Measurements from ENCODE around the gene MYO1B. TPM values are rescaled to one million over a fixed set of nuclear protein-coding genes. Genes with fewer than 3 reads are reported as not detected.
"Not testable (repeated sequence)": the region's sequence is repeated elsewhere in the genome, so short reads cannot be mapped to it uniquely, and the experiment has no call there.

Gene MYO1B
- total RNA-seq, 1 experiment from 2014 or later, result 58.5 TPM

DNA sequence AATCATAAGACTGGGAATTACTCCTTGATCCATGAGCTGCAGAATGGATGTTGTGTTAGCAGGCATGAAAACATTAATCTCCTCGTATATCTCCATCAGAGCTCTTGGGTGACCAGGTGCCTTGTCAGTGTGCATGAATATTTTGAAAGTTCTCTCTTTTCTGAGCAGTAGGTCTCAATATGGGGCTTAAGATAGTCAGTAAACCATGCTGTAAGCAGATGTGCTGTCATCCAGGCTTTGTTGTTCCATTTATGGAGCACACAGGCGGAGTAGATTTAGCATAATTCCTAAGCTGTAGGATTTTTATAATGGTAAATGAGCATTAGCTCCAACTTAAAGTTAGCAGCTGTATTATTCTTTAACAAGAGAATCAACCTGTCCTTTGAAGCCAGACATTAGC is 160.3 kb downstream of the MYO1B start:
- no peak for DNase-seq (ENCODE audit: low spot score)

DNA sequence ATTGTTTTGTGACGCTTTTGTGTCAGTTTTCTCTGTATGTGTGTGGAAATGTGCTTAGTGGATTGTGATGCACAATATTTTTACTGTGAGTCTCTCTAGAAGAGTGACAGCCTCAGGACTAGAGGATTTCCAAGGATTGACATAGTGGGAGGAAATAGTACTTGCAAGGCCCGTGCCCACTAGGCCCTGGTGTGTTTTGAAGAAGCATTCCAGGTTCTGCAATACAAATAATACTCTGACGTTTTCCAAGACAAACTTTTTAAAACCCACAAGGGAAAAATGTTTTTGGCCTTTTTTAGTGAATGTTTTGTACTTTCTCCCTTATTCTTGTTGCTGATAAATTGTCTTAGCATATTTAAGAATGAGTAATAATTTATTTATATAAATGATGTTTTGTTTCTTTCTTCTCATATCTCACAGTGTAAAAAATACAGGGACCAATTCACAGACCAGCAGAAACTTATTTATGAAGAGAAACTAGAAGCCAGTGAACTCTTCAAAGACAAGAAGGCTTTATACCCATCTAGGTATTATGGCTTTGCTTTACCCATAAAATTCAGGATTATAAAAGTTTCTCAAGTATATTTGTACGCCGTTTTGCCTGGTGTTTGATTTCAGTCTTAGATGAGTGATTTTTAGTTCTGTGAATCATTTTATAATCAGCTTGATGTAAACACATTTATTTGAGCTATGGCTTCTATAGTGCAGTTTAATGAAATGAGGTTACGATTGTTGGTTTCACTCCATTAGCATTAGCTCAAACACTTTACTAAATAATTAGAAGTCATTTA is 165.6 kb downstream of the MYO1B start:
- DNase-seq (ENCODE audit: low spot score), result no peak

DNA sequence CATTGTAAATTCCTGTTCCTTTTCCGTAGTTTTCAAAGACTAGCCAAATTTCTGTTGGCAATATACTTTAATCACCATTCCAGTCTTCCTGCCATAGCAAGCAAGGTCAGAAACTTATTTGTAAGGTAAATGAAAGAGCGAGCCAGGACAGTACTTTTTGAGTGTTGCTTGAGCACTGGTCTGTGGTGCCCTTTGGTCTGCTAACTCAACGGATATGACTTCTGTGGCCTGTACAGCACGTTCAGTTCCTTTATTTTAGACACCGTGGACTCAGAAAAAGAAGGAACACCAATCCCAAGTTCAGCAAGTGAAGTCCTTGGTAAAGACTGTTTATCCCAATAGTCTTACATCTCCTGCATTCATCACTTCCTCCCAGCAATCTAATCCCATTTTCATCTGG is 166.3 kb downstream of the MYO1B start:
- DNase-seq (ENCODE audit: low spot score), result no peak

DNA sequence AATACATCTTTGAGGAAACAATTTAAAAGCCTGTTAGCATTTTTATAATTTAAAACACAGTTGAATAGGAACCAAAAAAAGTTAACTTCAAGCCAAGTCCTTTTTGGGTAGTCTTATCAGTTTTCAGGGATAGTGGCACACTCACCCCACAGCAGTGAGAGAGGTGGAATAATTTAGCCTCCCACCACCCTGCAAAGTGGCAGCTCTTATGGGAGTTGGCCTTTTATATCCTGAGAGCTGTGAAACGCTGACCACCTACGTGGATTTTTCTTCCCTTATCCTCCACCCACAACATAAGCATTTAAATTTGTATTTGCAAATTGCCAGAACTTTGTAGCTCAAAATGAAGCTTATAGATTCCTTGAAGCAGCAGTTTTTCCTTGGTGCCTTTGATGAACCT is 167.1 kb downstream of the MYO1B start:
- DNase-seq (ENCODE audit: low spot score), result no peak

DNA sequence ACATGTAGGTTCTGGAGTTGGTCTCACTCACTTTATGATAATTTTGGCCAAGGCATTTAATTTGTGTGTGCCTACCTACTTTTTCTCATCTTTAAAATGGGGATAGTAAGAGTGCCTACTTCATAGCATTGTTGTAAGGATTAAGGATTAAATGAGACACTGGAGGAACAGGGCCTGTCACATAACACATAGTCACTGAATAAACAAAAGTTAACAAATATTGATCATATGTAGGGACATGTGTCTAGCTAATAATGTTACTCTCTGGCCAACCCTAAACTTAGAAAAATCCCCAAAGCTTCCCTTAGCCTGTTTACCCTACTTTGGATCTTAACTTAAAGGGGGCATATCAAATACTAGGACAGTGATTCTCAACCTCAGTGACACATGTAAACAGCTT is 169.9 kb downstream of the MYO1B start:
- DNase-seq (ENCODE audit: low spot score), result no peak

DNA sequence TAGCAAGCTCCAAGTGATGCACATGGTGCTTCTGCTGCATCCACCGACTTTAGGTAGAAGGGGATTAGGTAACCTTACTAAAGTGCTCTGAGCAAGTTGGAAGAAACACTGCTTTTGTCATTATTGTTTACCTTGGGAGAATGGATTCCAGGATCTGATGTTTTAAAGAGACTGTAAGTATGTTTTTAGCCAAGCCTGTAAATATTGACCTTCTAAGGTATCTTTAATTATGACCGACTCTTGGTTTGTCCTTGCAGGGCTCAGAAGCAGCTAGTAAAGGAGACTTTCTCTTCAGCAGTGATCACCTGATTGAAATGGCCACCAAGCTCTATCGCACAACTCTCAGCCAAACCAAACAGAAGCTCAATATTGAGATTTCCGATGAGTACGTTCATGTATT is 170.7 kb downstream of the MYO1B start:
- no peak for DNase-seq (ENCODE audit: low spot score)

DNA sequence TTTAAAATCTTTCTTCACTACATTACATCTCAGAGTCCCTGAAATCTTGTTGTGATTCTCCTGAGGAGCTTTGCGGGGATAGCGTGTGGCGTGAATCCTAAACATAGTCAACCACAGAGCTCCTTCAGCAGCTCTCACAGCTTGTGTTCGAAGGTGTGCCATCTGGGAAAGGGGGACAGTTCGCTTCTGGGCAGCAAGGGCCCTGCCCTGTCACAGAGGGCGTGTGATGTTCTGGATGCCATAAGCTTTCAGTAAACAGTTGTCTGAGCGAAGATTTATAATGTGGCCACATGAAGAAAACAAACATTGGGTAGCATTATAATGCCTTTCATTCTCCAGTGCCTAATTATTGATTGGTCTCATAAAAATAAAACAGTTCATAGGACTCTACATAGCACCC is 172.5 kb downstream of the MYO1B start:
- DNase-seq (ENCODE audit: low spot score), result no peak

DNA sequence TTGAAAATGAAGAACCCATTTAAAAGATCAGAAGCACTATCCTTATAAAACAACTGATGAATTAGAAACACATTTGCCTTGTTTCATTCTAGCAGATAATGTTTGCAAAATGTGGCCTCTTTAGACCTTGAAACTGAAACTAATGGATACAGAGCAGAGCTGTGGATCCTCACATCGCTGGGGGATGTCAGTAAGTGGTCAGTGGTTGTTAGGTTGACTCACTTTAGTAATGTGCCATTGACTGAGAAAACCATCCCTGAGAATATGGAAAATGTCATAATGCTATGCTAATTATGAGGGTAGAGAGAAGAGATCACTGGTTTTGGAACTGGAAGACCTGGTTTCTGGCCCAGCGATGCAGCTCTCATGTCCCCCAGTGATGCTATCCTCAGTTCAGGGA is 176.7 kb downstream of the MYO1B start:
- no peak for DNase-seq (ENCODE audit: low spot score)

DNA sequence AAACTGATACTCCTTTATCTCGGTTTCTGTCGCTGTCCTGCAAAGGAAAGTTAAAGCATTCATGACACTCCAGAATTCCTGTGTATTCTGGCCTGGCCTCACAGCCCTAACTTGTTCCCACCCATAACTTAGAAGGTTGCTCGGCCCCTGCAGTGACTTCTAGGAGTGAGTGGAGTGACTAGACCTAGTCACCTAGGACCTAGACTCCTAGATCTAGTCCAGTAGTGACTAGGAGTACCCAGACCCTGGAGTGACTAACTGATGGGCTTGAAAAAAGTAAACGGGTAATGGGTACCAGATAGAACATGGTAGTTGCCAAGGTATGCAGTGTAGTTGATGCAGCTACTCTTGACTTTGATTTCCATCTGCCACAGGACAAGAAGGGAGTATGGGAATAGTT is 181.8 kb downstream of the MYO1B start:
- no peak for DNase-seq (ENCODE audit: low spot score)

DNA sequence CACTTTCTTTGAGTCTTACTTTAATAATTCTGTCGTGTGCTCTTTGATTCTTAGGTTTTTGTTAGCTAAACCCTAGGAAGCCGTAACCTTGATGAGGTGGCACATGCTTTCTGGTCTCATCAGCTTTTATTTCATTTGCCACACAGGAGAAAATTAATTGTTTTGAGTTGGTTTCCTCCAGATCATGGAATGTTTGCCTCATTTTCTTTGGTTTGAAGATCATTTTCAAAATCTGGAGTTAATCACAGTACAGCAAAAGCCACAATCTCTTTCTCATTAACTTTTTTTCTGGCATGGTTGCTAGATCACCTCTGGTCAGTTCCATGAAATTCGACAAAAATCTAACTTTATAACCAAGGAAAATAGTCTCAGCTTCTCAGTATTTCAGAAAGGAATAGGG is 182.9 kb downstream of the MYO1B start:
- no peak for DNase-seq (ENCODE audit: low spot score)

DNA sequence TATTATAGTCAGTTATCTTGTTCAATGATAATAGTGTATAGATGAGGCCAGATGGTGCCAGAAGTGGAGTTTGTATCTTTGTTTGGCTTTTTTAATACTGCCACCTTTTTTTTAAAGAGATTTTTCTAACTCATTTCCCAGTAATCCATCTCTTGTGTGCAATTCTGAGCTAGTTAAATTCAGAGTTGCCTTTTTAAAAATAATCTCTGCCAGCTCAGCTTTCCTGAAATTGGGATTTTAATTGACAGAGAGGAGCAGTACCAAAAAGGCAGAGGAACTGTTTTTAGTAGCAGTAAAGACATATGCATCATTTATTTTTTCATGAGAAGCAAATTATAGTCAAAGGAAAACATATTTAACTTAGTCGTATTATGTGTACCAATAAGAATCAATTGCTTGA is 185.3 kb downstream of the MYO1B start:
- DNase-seq (ENCODE audit: low spot score), result no peak

DNA sequence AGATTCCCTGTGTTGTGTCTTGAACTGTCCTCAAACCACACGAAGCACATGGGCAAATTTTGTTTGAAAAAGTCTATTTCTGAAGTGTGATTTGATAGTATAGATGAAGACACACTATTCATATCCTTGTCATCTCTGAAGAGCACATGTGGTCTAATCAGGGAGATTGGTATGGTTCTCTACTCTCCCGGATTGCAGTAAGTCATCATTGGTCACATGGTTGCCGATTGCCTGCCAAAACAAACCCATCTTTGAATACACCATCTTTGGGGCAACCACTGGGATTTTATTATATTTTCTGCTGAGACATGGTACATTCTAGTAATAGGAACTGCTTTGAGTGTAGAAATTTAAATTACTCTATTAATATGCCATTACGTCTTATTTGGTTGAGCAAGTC is 186.9 kb downstream of the MYO1B start:
- DNase-seq (ENCODE audit: low spot score), result no peak

DNA sequence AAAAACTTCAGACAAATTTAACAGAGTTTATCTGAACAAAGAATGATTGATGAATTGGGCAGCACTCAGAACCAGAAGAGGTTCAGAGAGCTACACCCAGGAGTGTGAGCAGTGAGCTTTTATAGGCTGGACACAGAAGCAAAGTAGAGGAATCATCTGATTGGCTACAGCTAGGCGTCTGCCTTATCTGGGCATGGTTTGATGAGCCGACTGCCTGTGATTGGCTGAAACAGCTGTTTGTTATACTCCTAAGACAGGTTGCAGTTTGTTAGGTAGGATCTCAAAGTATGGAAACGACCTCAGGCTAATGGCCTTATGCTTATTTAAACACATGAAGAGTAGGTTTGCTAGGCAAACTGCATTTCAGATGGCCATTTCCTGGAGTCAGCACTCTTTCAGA is 188.9 kb downstream of the MYO1B start:
- DNase-seq (ENCODE audit: low spot score), result no peak

DNA sequence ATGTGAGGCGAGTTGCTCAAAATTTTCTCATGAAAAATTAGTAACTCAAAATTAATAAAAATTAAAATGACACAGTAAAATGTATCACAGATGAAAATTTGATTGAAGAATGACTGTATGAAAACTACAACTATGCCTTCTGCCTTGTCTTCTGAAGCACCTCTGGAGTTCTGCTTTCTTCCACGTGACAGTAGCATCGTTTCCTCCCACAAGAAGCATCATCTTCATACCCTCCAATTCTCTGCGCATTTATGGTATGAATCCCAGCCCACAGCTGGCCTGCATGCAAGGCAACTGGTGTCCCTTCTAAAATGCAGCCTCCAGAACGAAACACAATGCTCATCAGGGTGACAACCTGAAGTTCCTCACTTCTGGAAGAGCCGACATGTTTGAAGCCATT is 189.9 kb downstream of the MYO1B start:
- DNase-seq (ENCODE audit: low spot score), result no peak

DNA sequence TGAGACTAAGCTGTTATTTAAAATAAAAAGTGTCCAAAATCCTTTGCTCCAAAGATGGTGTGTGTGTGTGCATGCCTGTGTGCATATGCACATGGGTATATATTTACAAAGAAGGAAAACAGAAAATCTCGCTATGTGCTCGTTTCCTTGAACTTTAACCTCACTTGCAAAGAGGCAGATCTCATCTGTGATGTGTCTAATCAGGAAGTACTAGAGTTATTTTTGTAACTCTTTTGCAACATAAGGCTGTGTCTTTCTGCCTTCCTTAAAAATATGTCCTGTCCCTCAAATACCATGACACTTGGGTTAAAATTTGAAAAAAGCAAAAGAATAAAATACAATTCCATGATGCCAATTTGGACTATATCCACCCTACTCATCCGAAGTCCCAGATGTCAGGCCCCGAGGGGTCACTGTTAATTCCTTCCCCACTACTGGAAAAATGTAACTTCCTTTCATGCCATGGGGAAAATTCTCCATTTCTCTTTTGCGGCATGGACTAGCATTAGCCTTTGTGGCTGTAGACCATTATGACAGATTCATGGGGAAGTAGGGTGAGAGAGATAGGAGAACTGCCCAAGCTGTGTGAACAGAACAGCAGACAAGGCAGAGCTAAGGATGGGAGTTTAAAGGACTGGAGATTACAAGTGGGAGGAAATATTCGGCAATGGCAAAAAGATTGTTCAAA is 191.3 kb downstream of the MYO1B start:
- no peak for DNase-seq (ENCODE audit: low spot score)

DNA sequence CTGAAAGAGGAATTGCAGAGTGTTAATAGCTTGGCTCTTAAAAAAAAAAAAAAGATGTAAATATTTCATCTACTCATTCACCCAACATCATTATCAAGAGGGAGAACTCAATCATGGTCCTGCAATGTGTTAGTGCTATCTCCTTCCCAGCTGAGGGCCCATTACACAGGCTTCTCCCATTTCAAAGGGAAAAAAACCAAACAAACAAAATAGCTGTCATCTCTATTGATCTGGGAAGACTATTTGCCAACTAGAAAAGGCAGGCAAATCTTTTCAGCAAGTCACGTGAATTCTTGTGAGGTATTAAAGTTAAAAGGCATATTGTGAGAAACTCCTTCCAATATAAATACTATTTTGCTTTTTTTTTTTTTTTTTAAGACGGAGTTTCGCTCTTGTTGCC is 194.3 kb downstream of the MYO1B start:
- no peak for DNase-seq (ENCODE audit: low spot score)

DNA sequence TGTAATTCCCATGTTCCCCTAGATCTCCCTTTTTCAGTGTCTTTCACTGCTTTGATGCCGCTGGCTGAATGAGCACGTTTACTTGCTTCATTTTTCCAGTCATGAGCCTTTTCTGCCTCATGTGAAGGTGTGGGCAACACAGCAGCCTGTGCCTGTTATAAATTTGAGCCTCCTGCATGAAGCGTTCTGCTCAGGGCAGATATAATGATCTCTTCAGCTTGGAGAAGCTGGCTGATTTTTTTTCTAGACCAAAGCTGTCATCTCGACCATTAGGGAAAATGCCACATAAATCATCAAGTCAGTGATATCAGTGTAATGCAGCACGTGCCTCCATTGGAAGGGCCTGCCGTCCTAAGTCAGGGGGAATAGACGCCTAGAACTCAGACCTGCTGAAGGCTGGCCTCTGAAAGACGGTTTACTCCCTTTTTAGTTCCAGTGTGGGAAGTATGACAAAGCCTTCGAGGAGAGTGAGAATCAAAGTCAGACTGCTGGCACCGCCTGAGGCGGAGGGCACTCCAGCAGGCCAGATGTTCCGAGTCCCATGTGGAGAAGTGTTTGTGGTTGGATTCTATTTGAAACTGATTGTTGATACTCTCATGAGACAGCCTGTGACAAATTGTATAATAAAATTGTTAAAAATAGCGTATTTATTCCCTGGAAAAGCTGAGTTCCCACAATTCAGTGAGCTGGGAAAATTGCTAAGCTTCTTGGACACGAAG is 196.5 kb downstream of the MYO1B start:
- DNase-seq (ENCODE audit: low spot score), result no peak

DNA sequence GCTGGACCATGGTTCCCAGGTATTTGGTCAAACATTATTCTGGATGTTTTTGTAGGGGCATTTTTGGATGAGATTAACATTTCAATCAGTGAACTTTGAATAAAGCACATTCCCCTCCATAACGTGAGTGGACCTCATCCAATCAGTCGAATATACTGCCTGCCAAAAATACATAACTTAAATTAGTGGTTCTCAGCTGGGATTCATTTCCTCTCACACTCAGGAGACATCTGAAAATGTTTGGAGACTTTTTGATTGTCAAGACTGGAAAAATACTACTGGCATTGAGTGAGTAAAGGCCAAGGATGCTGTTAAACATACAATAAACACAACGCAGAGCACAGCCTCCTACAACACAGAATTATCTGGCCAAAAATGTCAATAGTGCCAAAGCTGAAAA is 198.2 kb downstream of the MYO1B start:
- DNase-seq (ENCODE audit: low spot score), result no peak

DNA sequence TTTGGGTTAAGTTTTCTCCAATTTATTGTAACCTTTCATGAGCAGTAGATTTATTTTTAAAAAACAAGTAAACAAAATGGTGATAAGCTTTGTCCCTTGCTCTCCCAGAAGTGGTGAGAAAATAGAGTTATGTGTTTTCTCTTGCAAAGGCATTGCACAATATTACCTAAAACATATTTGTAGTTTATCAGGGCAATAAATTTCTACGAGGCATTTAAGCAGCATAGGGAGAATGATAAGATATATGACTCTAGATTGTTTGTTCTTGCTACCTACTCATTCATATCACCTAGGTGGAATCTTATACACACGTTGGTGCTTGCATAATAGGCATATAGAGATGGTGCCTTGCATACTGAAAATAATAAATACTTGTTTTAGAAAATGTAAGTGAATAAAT is 201.7 kb downstream of the MYO1B start:
- DNase-seq (ENCODE audit: low spot score), result no peak

DNA sequence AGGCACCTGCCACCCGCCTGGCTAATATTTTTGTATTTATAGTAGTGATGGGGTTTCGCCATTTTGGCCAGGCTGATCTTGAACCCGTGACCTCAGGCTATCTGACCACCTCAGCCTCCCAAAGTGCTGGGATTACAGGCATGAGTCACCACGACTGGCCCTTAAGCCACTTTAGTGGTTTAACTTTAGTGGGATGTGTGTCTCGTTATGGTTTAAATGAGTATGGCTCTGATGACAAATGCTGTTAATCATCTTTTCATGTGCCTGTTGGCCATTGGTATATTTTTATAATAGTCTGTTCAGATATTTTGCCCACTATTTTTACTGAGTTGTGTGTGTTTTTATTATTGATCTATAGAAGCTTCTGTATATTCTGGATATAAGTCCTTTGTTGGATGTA is 205.9 kb downstream of the MYO1B start:
- no peak for DNase-seq (ENCODE audit: low spot score)

DNA sequence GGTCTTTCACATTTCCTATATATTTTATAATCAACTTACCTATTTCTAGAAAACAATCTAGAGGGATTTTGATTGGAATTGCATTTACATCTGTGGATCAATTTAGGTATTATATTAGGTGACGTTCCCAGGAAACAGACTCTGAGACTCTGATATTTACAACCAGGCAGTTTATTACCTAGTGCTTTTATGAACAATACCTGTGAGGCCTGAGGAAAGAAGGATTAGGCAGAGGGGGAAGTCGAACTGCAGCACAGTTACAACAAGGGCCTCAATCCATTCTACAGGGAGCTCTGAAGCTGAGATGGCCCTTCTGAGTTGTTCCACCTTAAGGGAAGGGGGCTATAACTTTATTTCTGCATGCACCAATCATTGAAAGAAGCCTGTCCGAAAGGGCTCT is 206.9 kb downstream of the MYO1B start:
- no peak for DNase-seq (ENCODE audit: low spot score)

DNA sequence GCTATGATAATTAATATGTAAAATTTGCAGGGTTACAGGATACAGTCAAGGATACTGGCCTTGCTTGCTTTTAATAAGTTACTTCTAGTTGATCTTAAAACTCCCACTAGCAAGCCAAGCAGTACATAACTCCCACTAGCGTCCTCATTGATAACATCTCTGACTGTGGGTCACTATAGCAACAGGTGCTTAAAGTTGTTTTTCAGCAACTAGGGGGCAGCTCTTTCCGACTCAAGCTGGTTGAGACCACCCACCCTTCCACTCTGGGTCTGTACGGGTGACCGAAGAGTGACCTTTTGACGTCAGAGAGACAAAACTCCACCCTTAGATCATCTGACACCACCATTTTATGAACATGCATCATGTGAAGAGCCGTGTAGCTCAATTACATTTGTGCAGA is 208.6 kb downstream of the MYO1B start:
- DNase-seq (ENCODE audit: low spot score), result no peak

DNA sequence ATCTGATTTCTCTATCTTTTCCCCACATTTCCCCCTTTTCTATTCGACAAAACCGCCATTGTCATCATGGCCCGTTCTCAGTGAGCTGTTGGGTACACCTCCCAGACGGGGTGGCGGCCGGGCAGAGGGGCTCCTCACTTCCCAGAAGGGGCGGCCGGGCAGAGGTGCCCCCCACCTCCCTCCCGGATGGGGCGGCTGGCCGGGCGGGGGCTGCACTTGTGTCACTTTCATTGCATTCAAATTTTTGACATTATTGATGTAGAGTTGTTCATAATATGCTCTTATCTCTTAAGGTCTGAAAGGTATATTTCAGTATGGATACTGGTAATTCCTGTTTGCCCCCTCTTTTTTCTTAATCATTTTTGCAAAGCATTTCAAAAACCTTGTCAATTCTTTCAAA is 211.3 kb downstream of the MYO1B start:
- not testable (repeated sequence) for DNase-seq (ENCODE audit: low spot score)
